ENCODE measurements around the gene KLHL29.

- TF ChIP-seq, protein P1, sequence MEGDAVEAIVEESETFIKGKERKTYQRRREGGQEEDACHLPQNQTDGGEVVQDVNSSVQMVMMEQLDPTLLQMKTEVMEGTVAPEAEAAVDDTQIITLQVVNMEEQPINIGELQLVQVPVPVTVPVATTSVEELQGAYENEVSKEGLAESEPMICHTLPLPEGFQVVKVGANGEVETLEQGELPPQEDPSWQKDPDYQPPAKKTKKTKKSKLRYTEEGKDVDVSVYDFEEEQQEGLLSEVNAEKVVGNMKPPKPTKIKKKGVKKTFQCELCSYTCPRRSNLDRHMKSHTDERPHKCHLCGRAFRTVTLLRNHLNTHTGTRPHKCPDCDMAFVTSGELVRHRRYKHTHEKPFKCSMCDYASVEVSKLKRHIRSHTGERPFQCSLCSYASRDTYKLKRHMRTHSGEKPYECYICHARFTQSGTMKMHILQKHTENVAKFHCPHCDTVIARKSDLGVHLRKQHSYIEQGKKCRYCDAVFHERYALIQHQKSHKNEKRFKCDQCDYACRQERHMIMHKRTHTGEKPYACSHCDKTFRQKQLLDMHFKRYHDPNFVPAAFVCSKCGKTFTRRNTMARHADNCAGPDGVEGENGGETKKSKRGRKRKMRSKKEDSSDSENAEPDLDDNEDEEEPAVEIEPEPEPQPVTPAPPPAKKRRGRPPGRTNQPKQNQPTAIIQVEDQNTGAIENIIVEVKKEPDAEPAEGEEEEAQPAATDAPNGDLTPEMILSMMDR (conservative IDR thresholded peaks at IDR 0.05; ENCODE audit: low read depth, low read length): no peak
- no peak for TF ChIP-seq EZH2 (IDR thresholded peaks at IDR 0.05; ENCODE audit: borderline replicate concordance, low read depth, low read length, poor library complexity, severe bottlenecking)
These were observed 323.8 kb downstream of the KLHL29 start for GRCh38 chr2:23708771-23709170.
